ENCODE results near the gene ABHD10.

- TF ChIP-seq, protein P1, sequence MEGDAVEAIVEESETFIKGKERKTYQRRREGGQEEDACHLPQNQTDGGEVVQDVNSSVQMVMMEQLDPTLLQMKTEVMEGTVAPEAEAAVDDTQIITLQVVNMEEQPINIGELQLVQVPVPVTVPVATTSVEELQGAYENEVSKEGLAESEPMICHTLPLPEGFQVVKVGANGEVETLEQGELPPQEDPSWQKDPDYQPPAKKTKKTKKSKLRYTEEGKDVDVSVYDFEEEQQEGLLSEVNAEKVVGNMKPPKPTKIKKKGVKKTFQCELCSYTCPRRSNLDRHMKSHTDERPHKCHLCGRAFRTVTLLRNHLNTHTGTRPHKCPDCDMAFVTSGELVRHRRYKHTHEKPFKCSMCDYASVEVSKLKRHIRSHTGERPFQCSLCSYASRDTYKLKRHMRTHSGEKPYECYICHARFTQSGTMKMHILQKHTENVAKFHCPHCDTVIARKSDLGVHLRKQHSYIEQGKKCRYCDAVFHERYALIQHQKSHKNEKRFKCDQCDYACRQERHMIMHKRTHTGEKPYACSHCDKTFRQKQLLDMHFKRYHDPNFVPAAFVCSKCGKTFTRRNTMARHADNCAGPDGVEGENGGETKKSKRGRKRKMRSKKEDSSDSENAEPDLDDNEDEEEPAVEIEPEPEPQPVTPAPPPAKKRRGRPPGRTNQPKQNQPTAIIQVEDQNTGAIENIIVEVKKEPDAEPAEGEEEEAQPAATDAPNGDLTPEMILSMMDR (conservative IDR thresholded peaks at IDR 0.05; ENCODE audit: low read depth, low read length), result no peak
- TF ChIP-seq EZH2 (IDR thresholded peaks at IDR 0.05; ENCODE audit: low read length, unreplicated experiment), result no peak
Measured at GRCh38 chr3:111968319-111969054, 10.3 kb upstream of the ABHD10 start.

Measured in PC-3 (cell line).